Body of pancreas (tissue), 4 donors: ENCODE measurements around the gene HOXA10. TPM values are rescaled to one million over a fixed set of nuclear protein-coding genes. Genes with fewer than 3 reads are reported as not detected.

ENCODE experiments used
- ATAC-seq: fragments of 150-250 bp; one replicate; pipeline ENCODE4 v1.9.1; 2016
- DNase-seq, 4 donors: peaks; one replicate each; pipeline ENCODE4 v3.0.0-alpha.2; 2019
- H3K27ac ChIP-seq, 4 donors: fragments of 200-600 bp; sonication (generic); 1 replicate in 3 of 4; 2 replicates in 1 of 4; pipeline versions ENCODE4 v1.5.1 to v1.6.1; 2016 to 2019; ENCODE audit warnings: mild to moderate bottlenecking in 1 of 4, mixed read lengths in 1 of 4, moderate library complexity in 1 of 4
- H3K27me3 ChIP-seq, 2 donors: fragments of 200-600 bp; sonication (generic); one replicate each; pipeline ENCODE4 v1.6.0; 2016; ENCODE audit warnings: mild to moderate bottlenecking in 1 of 2
- H3K36me3 ChIP-seq, 2 donors: fragments of 200-600 bp; sonication (generic); replicated peaks in 1 of 2; 2 replicates each; pipeline ENCODE4 v1.5.1; 2016; ENCODE audit warnings: low read depth in 2 of 2; ENCODE audit not compliant: insufficient read depth in 1 of 2
- H3K4me1 ChIP-seq: fragments of 200-600 bp; sonication (generic); one replicate; pipeline ENCODE4 v1.6.0; 2016
- H3K4me3 ChIP-seq, 2 donors: fragments of 200-600 bp; sonication (generic); 1 replicate in 1 of 2; 2 replicates in 1 of 2; pipeline ENCODE4 v1.5.1; 2016 to 2019
- H3K9me3 ChIP-seq, 3 donors: fragments of 200-600 bp; sonication (generic); 1 replicate in 2 of 3; 2 replicates in 1 of 3; pipeline ENCODE4 v1.5.1; 2016
- CTCF ChIP-seq, 7 experiments: fragments of 450-650 bp in 4 of 7; fragments of 200-600 bp in 3 of 7; sonication (generic) in 3 of 7; IDR thresholded peaks; one replicate each; pipeline ENCODE4 v1.5.1; 2016 to 2019; ENCODE audit warnings: antibody characterized with exemption in 7 of 7
- POLR2A ChIP-seq, 3 donors: fragments of 450-650 bp; IDR thresholded peaks; one replicate each; pipeline ENCODE4 v1.6.1; 2016; ENCODE audit warnings: antibody characterized with exemption in 3 of 3, mild to moderate bottlenecking in 2 of 3
- WGBS, 2 donors: methylation state at CpG; one replicate each; pipeline ENCODE4 v1.1.5; 2017; 5-methylcytosine and 5-hydroxymethylcytosine counted together
- intact Hi-C: fragments of 100-400 bp; cut with DNase I; formaldehyde crosslinking; loops from one replicate; pipeline ENCODE4 v1.15.1; 2023
- total RNA-seq, 2 donors: library from RNA; depleted of rRNA; stranded (reverse); fragments of >200 nt; gene quantifications; one replicate each; pipeline ENCODE4 v1.1.0, GENCODE V29; 2016

The HOXA10 gene
- total RNA-seq, 2 donors from 2014 or later: 0.52 TPM; not detected in 1

DNA sequence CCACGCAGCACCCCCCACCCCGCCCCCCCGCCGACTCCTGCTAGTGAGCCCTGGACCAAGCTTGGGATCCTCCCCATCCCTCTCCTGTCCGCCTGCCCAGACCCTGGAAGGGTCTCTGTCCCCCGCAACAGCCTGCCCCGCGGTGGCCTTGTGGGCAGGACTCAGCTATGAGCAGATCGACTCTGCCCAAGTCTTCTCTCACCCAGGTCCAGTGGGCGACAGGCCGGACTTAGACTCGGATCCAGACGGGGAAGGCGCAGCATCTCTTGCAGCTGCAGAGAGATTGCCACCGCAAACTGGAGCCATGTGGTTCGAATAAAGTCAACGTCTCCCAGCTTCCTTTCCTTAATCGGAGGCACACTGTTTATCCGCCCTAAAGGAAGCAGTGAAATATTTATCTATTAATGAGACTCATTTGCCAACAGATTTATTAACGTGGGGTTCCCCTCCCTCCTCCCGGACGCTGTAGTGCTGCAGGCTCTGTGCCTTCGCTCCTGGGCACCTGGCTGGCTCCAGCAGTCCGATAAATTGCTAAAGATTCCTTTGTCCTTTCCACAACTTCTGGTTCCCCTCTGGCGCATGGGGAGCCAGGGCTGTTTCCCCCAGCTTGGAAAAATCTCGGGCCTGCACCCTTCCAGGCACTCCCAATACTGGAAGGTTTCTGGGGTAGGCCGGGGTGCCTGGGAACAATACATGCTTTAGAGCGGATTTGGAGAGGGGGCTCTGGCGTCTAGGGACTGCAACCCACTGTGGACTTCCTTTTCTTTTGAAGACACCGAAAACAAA is 17.0 kb downstream of the HOXA10 start:
- no peaks in the 10 kb centered on the region for H3K9me3 ChIP-seq

GRCh38 chr7:27156508-27156898 is 17.6 kb downstream of the HOXA10 start, which contains the start of gene HOXA7:
Gene HOXA7, minus strand, starts transcription at chr7:27156675. Its CDS starts 130 bp downstream, at chr7:27156545.
- DNase-seq (peak in 2 of 4 donors; percentile 2 to 11), ATAC-seq (no peak)
- H3K27me3 ChIP-seq: peaks cover 0 to 74% of the 10 kb centered on the region in 2 donors
- 4 to 6% methylated on average over 13 to 33 of the region's 33 CpGs for WGBS, 2 donors
- H3K4me1 ChIP-seq: peaks cover 38% of the 10 kb centered on the region
- intact Hi-C loops: no loop called here
- TF ChIP-seq POLR2A (IDR thresholded peaks at IDR 0.05) (no peak), CTCF (IDR thresholded peaks at IDR 0.05) (no peak)
- no peaks in the 10 kb centered on the region for H3K9me3 ChIP-seq
- no peak within 1 kb of the TSS for H3K27ac ChIP-seq
- H3K4me3 ChIP-seq: no peak within 1 kb of the TSS
- H3K36me3 ChIP-seq: no peaks in the 10 kb centered on the region

More for the DNA sequence above, 17.0 kb downstream of the HOXA10 start:
- Histone ChIP-seq H3K27ac (no peak overlapping the region), H3K4me3 (no peak overlapping the region), H3K36me3 (no peaks in the 10 kb centered on the region), H3K4me1 (peaks cover 38% of the 10 kb centered on the region), H3K27me3 (peaks cover 0 to 68% of the 10 kb centered on the region in 2 donors)
- TF ChIP-seq CTCF (IDR thresholded peaks at IDR 0.05) (no peak), POLR2A (IDR thresholded peaks at IDR 0.05) (no peak)
- ATAC-seq (no peak), DNase-seq (peak in 2 of 4 donors; percentile 2 to 10)
- WGBS, 2 donors: 6 to 9% methylated on average over 14 to 29 of the region's 30 CpGs
- intact Hi-C loops: no loop called here

DNA sequence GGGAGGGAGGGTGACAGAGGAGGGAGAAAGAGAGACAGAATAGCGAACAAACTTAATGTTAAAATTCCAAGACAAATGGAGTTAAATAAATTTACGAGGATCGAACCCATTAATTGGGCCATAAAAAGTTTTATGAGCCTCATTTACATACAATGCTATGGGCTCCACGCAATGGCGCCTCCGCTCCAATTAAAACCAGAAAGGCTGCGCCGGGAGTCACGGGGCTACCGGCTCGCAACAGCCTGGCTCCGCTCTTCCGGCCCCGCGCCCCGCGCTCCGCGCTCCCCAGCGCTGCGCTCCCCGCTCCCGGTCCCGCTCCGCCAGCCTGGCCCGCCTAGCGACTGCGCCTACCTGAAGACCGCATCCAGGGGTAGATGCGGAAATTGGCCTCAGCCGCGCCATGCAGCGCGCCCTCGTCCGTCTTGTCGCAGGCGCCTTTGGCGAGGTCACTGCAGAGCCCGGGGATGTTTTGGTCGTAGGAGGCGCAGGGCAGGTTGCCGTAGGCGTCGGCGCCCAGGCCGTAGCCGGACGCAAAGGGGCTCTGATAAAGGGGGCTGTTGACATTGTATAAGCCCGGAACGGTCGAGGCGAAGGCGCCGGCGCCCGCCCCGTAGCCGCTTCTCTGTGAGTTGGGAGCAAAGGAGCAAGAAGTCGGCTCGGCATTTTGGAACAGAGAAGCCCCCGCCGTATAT is 18.2 kb downstream of the HOXA10 start:
- no peak for ATAC-seq
- TF ChIP-seq POLR2A (IDR thresholded peaks at IDR 0.05) (no peak), CTCF (IDR thresholded peaks at IDR 0.05) (no peak)
- H3K9me3 ChIP-seq: no peaks in the 10 kb centered on the region
- peaks cover 38% of the 10 kb centered on the region for H3K4me1 ChIP-seq
- WGBS, 2 donors: 4 to 10% methylated on average over 53 to 63 of the region's 63 CpGs
- no peak overlapping the region for H3K4me3 ChIP-seq
- DNase-seq: peak in 2 of 4 donors; percentile 1 to 7
- H3K36me3 ChIP-seq: no peaks in the 10 kb centered on the region
- intact Hi-C loops: no loop called here
- no peak overlapping the region for H3K27ac ChIP-seq
- peaks cover 0 to 80% of the 10 kb centered on the region in 2 donors for H3K27me3 ChIP-seq

GRCh38 chr7:27154901-27155815 is 19.0 kb downstream of the HOXA10 start:
- DNase-seq (peak in 2 of 4 donors; percentile 1 to 6), ATAC-seq (no peak)
- intact Hi-C loops: no loop called here
- H3K36me3 ChIP-seq: no peaks in the 10 kb centered on the region
- WGBS, 2 donors: 7% methylated on average over 34 to 48 of the region's 48 CpGs
- TF ChIP-seq CTCF (IDR thresholded peaks at IDR 0.05): no peak
- TF ChIP-seq POLR2A (IDR thresholded peaks at IDR 0.05): no peak
- H3K27ac ChIP-seq: no peak overlapping the region
- no peaks in the 10 kb centered on the region for H3K9me3 ChIP-seq
- H3K27me3 ChIP-seq: peaks cover 0 to 75% of the 10 kb centered on the region in 2 donors
- no peak overlapping the region for H3K4me3 ChIP-seq
- peaks cover 36% of the 10 kb centered on the region for H3K4me1 ChIP-seq
